Ishikawa (cell line): ENCODE measurements around the gene TMED9.

Experiments used
- CEBPB ChIP-seq: IDR thresholded peaks from 2 replicates; pipeline ENCODE4 v1.6.1; 2012
- CREB1 ChIP-seq: IDR thresholded peaks from 2 replicates; pipeline ENCODE4 v1.6.1; 2012; ENCODE audit warnings: low read depth
- EGR1 ChIP-seq: IDR thresholded peaks from 2 replicates; pipeline ENCODE4 v1.6.1; 2012
- EP300 ChIP-seq: IDR thresholded peaks from 2 replicates; pipeline ENCODE4 v1.6.1; 2012; ENCODE audit warnings: borderline replicate concordance
- FOXM1 ChIP-seq: IDR thresholded peaks from 2 replicates; pipeline ENCODE4 v1.6.1; 2012; ENCODE audit warnings: low read depth, borderline replicate concordance
- MAX ChIP-seq: IDR thresholded peaks from 2 replicates; pipeline ENCODE4 v1.6.1; 2012
- NFIC ChIP-seq: IDR thresholded peaks from 2 replicates; pipeline ENCODE4 v1.6.1; 2012
- RAD21 ChIP-seq: IDR thresholded peaks from 2 replicates; pipeline ENCODE4 v1.6.1; 2012; ENCODE audit warnings: low read depth
- REST ChIP-seq: IDR thresholded peaks from 2 replicates; pipeline ENCODE4 v1.6.1; 2012; ENCODE audit warnings: low read depth, mild to moderate bottlenecking
- TAF1 ChIP-seq: IDR thresholded peaks from 2 replicates; pipeline ENCODE4 v1.6.1; 2012; ENCODE audit warnings: low read depth, mild to moderate bottlenecking
- TCF12 ChIP-seq: IDR thresholded peaks from 2 replicates; pipeline ENCODE4 v1.6.1; 2012; ENCODE audit warnings: low read depth
- TEAD4 ChIP-seq: IDR thresholded peaks from 2 replicates; pipeline ENCODE4 v1.6.1; 2012
- YY1 ChIP-seq: IDR thresholded peaks from 2 replicates; pipeline ENCODE4 v1.6.1; 2012; ENCODE audit warnings: low read depth
- ZBTB7A ChIP-seq: IDR thresholded peaks from 2 replicates; pipeline ENCODE4 v1.6.1; 2012; ENCODE audit warnings: low read depth
- TF ChIP-seq, protein P1 (sequence below): IDR thresholded peaks from 2 replicates; pipeline ENCODE4 v1.6.1; 2012

TMED9 gene

DNA sequence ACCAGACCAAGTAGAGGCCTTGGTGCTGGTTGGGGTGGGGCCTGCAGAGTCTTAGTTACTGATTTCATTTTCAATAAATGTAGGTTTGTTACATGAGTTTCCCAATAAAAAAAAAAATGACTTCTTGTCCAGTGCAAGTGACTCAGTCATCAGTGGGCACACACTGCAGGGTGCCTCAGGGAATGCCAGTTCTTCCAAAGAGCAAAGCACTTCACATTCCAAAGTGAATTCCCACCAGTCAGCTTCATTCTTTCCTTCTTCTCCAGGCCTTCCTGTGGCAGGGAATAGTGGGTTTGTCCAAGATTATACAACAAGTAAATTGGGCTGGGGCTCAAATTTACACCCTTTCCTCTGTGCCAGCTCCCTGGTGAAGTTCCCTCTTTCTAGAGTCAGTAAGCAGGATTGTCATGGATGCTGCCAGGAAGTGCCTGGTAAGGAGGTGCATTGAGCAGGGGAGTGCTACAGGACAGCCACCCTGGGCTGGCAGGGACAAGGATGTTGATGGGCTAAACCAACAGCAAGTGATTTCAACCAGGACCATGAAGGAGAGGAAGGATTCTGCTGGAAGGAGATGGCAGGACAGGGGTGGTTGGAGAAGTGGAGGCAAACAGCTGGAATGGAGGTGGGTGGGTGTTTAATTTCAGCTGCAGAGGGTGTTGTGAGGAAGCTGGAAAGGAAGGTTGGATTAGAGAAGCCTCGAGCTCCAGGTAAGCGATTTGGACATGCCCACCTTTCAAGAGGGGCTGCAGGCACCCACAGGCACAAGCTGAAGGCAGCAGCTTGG is 4.2 kb downstream of the TMED9 start:
- TF ChIP-seq EP300 (no peak), ZBTB7A (no peak), FOXM1 (no peak), NFIC (no peak), YY1 (no peak), TEAD4 (no peak)

DNA sequence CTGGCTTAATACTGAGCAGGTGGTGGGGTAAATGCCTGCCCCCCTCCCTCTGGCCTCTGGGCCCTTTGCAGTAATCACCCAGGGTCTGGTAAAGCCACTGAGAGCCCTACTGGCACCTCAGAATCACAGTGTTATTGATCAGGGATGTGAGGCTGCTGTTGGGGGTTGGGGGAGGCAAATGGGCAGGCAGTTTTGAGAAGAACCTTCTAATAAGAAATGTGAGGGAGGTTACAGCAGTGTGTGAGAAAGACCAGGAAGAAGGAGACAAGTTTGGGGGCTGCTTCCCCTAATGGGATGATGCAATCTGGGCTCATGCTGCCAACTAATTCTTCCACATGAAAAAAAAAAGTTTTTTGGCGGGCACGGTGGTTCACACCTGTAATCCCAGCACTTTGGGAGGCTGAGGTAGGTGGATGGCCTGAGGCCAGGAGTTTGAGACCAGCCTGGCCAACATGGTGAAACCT is 4.8 kb downstream of the TMED9 start:
- no peak for TF ChIP-seq EP300
- TF ChIP-seq REST: no peak
- no peak for TF ChIP-seq MAX

DNA sequence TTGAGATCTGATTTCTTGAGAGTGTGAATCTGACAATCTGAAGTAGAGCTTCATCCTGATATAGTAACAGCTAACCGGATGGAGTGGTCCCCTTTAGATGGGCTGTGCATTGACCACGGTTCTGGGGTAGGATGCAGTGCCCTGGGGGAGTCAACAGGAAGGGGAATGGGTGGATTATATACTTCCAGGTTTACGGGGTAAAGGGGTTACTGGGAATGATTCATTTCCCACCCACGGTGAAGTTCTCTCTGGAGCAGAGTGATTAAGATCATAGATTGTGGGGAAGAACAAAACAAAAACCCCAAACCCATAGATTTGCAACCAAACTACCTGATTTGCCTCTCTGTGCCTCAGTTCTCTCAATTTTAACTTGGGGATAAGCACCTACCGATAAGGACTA is 6.5 kb downstream of the TMED9 start:
- TF ChIP-seq, protein P1, sequence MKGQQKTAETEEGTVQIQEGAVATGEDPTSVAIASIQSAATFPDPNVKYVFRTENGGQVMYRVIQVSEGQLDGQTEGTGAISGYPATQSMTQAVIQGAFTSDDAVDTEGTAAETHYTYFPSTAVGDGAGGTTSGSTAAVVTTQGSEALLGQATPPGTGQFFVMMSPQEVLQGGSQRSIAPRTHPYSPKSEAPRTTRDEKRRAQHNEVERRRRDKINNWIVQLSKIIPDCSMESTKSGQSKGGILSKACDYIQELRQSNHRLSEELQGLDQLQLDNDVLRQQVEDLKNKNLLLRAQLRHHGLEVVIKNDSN: no peak
- TF ChIP-seq RAD21 (no peak), ZBTB7A (no peak), MAX (no peak), TEAD4 (no peak), CEBPB (no peak), EGR1 (no peak), YY1 (no peak), REST (no peak), CREB1 (no peak), TAF1 (no peak), NFIC (no peak), EP300 (no peak)

DNA sequence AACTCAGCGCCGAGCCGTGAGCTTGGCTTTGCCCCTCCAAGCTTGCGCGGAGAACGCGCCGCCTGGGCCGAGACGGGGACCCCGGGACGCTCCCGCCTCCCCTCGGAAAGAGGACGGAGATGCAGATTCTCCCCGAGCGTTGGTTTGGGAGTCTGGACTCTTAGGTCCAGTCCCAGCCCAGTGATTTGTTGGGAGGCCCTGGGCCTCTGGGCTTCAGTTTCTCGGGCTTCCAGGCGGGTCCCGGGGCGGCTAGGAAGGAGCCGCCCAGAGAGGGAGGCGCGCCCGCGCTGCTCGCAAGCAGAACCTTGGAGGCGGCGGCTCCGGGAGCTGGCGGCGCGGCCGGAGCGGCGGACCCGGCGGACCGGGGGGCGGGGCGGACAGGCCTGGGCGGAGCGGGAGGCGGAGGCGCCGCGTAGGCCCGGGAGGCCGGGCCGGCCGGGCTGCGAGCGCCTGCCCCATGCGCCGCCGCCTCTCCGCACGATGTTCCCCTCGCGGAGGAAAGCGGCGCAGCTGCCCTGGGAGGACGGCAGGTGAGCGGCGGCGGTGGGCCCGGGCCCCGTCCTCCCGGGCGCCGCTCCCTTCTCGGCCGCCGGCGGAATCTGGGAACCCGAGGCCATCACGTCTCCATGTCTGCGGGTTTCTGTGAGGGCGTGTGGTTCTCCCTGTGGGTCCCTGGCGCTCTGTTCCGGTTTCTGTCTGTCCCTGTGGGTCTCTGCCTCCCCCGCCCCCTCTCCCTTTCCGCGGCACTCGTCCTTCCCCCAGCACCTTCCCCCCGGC is 7.9 kb downstream of the TMED9 start, which contains the start of gene B4GALT7:
TSS of gene B4GALT7 (plus strand) at position 402 of the 777 bp plus-strand sequence. CDS start at position 481, 79 bp downstream.
- peak; percentile 81 for TF ChIP-seq YY1
- no peak for TF ChIP-seq ZBTB7A
- TF ChIP-seq TCF12: peak; percentile 34; the same call in 1 of the 2 replicates
- no peak for TF ChIP-seq EP300
- 0 out of 2 replicates have a peak, but pooled peaks have one; percentile 25 for TF ChIP-seq TEAD4
- no peak; the same call in 1 of the 2 replicates for TF ChIP-seq NFIC
- no peak for TF ChIP-seq CEBPB
- TF ChIP-seq, protein P1: peak; percentile 66
- no peak for TF ChIP-seq RAD21
- peak; percentile 83; the same call in 1 of the 2 replicates for TF ChIP-seq TAF1
- TF ChIP-seq REST: peak; percentile 24; the same call in 1 of the 2 replicates
- TF ChIP-seq MAX: peak; percentile 28; the same call in 1 of the 2 replicates
